Neural crest cell (in vitro differentiated cells): ENCODE data around the gene TUBB1. TPM values are rescaled to one million over a fixed set of nuclear protein-coding genes. Genes with fewer than 3 reads are reported as not detected.

Experiments used
- DNase-seq: peaks from one replicate; pipeline ENCODE4 v3.0.0; 2021; ENCODE audit warnings: low read depth, mixed read lengths, low spot score
- H3K27ac Mint-ChIP-seq: one replicate; pipeline ENCODE4 v1.8.0; 2021; ENCODE audit warnings: mild to moderate bottlenecking, mixed read lengths; ENCODE audit not compliant: unreplicated experiment
- H3K27me3 Mint-ChIP-seq: 2 replicates; pipeline ENCODE4 v1.8.0; 2021; ENCODE audit warnings: low read depth, mild to moderate bottlenecking, mixed read lengths
- H3K36me3 Mint-ChIP-seq: 2 replicates; pipeline ENCODE4 v1.8.0; 2021; ENCODE audit warnings: low read depth, mild to moderate bottlenecking, mixed read lengths
- H3K4me1 Mint-ChIP-seq: 2 replicates; pipeline ENCODE4 v1.8.0; 2021; ENCODE audit warnings: mixed read lengths
- H3K4me3 Mint-ChIP-seq: one replicate; pipeline ENCODE4 v1.8.0; 2021; ENCODE audit warnings: mild to moderate bottlenecking, mixed read lengths
- H3K9me3 Mint-ChIP-seq: 2 replicates; pipeline ENCODE4 v1.8.0; 2021; ENCODE audit warnings: mixed read lengths
- total RNA-seq: library from RNA; stranded (reverse); gene quantifications from 2 replicates; pipeline ENCODE4 v1.2.1, GENCODE V29; 2021
- TF ChIP-seq, protein P1 (sequence below): fragments of 200-600 bp; sonication (generic); conservative IDR thresholded peaks from 2 replicates; pipeline ENCODE4 v1.5.0; 2021; ENCODE audit warnings: antibody characterized with exemption, mild to moderate bottlenecking

TUBB1 gene
- total RNA-seq, 1 donor from 2014 or later: not detected

DNA sequence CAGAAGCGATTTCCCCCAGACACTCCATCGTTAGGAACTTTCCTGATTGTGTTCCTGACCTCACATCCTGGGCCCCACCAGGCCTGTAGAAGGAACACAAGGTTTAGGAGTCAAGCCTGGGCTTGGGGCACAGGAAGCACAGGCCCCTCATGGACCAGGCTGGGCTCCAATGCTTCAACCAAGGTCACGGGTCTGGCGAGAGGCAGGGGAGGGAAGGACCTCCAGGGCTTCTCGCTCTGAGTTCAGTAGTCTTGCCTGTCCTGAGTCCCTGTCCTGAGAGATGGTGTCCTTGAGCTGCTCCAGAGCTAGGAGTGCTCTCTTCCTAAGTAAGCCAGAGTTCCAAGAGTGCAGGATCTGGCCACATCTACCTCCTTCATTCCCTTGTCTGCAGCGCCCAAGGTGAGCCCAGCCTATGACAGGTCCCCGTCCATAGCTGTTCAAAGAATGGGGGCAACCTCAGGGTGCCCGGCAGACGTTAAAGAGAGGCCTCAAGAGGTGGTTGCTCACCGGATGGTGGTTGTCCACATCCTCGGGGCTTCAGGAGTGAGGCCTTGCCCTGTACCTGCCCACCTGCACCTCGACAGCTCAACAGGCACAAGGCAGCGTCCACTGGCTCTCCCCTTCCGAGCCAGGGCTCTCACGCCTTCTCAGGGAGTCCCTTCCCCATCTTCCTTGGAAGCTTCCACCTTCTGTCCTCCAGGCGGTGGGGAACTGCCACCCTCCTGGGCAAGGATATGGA, 1.6 kb upstream of the TUBB1 start:
- TF ChIP-seq, protein P1, sequence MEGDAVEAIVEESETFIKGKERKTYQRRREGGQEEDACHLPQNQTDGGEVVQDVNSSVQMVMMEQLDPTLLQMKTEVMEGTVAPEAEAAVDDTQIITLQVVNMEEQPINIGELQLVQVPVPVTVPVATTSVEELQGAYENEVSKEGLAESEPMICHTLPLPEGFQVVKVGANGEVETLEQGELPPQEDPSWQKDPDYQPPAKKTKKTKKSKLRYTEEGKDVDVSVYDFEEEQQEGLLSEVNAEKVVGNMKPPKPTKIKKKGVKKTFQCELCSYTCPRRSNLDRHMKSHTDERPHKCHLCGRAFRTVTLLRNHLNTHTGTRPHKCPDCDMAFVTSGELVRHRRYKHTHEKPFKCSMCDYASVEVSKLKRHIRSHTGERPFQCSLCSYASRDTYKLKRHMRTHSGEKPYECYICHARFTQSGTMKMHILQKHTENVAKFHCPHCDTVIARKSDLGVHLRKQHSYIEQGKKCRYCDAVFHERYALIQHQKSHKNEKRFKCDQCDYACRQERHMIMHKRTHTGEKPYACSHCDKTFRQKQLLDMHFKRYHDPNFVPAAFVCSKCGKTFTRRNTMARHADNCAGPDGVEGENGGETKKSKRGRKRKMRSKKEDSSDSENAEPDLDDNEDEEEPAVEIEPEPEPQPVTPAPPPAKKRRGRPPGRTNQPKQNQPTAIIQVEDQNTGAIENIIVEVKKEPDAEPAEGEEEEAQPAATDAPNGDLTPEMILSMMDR: no peak
- no peak for DNase-seq
- Mint-ChIP-seq H3K27ac (no peak overlapping the region), H3K36me3 (peaks cover under 1% of the 10 kb centered on the region), H3K27me3 (no peaks in the 10 kb centered on the region), H3K4me1 (peaks cover 26% of the 10 kb centered on the region), H3K4me3 (no peak overlapping the region), H3K9me3 (no peaks in the 10 kb centered on the region)

DNA sequence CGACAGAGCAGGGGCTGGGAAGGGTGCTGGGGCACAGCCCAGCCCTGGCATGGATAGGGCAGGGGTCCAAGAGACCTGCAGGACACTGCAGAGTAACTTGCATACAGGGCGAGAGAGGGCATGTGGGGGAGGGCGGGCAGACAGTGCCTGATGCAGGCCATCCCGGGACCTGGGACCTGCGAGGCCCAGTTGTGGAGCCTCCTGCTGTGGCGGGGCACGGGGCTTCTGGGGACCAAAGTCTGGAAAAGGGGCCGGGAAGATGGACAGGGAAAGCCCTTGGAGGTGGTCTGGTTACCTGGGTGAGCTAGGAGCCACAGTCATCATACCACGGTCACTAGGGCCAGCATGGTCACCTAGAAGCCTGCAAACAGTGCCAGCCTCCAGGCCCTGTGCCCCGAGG, 412 bp upstream of the TUBB1 start:
- Mint-ChIP-seq H3K9me3 (no peaks in the 10 kb centered on the region), H3K36me3 (peaks cover 4% of the 10 kb centered on the region), H3K27me3 (no peaks in the 10 kb centered on the region), H3K27ac (no peak overlapping the region), H3K4me3 (peak overlapping the region; percentile 38), H3K4me1 (peaks cover 26% of the 10 kb centered on the region)
- TF ChIP-seq, protein P1: no peak
- DNase-seq: no peak

DNA sequence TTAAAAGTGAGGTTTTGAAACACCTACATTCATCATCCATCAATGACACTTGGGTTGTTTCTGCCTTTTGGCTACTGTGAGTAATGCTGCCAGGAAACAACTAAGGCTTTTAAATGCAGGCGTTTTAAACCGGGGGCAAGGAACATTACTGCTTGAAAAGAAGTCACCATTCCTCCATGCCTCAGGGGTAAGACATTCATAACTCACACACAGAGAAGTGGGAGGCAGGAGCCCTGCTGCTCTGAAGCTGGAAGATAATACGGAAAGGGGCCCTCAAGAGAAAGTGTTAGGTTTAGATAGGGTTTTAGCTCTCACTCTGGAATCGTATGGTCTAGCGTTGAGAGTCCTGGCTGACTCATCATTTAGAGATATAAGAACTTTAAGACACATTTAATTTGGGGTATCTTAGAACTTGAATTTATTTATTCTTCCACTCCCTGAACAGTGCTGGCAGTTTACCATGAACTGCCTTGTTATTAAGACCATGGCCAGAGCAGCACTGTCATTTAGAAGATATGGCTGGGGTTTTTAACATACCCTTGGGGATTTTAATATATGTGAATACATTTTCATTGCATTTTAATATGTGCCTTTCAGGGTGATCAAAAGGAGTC, 1.8 kb downstream of the TUBB1 start:
- peaks cover 32% of the 10 kb centered on the region for H3K4me1 Mint-ChIP-seq

DNA sequence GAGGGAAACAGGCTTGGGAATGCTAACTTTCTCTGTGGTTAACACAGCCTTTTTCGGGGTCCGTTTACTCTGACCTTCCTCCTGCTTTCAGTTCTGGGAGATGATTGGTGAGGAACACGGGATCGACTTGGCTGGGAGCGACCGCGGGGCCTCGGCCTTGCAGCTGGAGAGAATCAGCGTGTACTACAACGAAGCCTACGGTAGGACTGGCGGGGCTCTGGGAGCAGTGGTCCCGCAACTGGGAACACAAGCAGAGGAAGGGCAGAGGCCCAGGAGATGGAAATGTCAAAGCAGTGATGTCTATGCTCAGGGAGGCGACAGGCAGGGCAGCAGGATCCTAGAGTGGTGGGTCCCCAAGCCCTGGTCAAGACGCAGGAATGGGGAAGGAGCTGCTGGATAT, 3.5 kb downstream of the TUBB1 start:
- Mint-ChIP-seq H3K27me3 (no peaks in the 10 kb centered on the region), H3K4me3 (peak overlapping the region; percentile 6), H3K9me3 (no peaks in the 10 kb centered on the region), H3K27ac (no peak overlapping the region), H3K4me1 (peaks cover 36% of the 10 kb centered on the region), H3K36me3 (peaks cover 9% of the 10 kb centered on the region)
- TF ChIP-seq, protein P1: no peak
- DNase-seq: no peak

More for the DNA sequence above, 1.8 kb downstream of the TUBB1 start:
- no peaks in the 10 kb centered on the region for H3K9me3 Mint-ChIP-seq
- no peak for DNase-seq
- TF ChIP-seq, protein P1: no peak
- H3K4me3 Mint-ChIP-seq: no peak overlapping the region
- no peak overlapping the region for H3K27ac Mint-ChIP-seq
- peaks cover 9% of the 10 kb centered on the region for H3K36me3 Mint-ChIP-seq
- H3K27me3 Mint-ChIP-seq: no peaks in the 10 kb centered on the region

DNA sequence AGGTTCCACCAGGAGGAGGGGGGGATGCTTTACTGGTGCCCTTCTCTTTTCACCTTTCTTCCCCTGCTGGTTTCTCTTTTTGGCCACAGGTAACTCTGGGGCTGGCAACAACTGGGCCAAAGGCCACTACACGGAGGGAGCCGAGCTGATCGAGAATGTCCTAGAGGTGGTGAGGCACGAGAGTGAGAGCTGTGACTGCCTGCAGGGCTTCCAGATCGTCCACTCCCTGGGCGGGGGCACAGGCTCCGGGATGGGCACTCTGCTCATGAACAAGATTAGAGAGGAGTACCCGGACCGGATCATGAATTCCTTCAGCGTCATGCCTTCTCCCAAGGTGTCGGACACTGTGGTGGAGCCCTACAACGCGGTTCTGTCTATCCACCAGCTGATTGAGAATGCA, 4.4 kb downstream of the TUBB1 start:
- DNase-seq: no peak
- H3K36me3 Mint-ChIP-seq: peaks cover 11% of the 10 kb centered on the region
- no peak overlapping the region for H3K4me3 Mint-ChIP-seq
- H3K4me1 Mint-ChIP-seq: peaks cover 43% of the 10 kb centered on the region
- no peaks in the 10 kb centered on the region for H3K9me3 Mint-ChIP-seq
- TF ChIP-seq, protein P1: no peak
- H3K27me3 Mint-ChIP-seq: no peaks in the 10 kb centered on the region
- no peak overlapping the region for H3K27ac Mint-ChIP-seq
